GM21737 (cell line): ENCODE data around the gene LHPP.

Experiments
- ATAC-seq: cut with Tn5 transposase; IDR thresholded peaks from one replicate; pipeline ENCODE4 v1.9.1; 2021; ENCODE audit warnings: mild to moderate bottlenecking, moderate library complexity; ENCODE audit not compliant: unreplicated experiment

LHPP gene

DNA sequence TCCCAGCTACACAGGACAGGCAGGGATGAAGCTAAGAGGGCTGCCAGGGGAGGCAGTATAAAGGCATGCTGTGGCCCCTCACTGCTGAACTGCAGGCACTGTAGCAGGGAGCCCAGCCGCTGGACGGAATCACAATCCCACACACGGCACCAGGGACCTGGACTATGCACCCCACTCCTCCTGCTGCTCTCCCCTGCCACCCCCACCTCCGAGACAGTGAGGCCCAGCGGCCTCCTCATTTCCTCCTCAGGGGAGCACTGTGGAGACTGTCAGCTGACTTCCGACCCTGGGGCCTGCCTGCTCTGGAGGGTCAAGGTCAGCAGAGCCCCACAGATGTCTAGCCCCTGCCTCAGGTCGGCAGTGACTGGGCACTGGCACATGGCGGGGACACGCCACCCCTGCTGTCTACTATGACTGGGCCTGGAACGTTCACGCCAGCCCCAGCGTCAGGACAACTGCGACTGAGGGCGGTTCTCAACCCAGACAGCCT, 189.8 kb downstream of the LHPP start:
- no peak for ATAC-seq

DNA sequence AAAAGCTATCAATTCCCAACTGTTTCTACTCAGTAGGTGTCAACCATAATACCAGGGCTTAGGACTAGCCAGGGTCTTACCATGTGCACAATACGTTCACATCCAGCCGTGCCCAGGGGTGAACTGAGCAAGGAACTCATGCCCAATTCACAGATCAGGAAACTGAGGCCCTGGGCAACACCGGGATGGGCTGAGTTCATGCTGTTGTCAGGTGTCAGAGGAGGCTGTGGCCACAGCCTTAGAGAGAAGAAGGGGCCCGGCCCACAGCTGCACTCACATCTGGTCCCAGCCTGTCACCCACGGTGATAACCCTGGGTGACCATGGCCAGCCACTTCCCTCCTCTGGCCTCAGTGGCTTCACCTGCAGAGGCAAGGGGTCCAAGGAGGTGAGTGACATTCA, 190.6 kb downstream of the LHPP start:
- no peak for ATAC-seq

DNA sequence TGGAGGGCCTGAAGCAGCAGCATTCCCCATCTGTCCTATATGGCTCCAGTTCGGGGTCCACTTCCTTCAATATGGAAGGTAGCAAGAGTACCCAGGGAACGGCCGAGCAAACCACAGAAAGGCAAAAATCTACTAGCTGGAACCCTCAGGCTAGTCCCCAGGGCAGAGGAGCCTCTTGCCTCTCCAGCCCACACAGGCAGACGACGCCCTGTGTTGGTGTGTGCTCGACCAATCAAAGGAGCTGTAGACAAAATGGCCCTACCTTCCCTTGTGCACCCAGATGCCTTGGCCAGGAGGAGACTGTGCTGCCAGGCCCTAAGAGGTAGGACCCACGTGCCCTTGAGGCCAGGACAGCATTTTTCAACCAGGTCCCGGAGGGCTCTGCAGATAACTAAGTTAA, 191.1 kb downstream of the LHPP start:
- no peak for ATAC-seq

DNA sequence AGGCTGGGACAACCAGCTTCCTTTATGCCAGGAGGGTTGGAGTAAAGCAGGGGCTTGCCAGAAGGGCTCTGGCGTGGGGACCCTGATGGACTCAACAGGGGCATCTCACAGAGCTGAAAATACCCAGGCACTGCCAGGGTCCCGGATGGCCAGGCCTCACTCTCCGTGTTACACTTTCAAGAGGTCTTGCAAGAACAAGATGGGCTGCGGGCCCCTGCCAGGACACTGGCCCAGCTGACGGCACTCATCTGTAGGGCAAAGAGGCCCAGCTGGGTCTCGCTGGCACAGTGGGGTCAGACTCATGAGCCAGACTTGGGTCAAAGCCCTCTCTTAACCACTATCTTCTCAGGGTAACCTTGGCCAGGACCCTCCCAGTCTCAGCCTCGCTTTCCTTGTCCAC, 191.7 kb downstream of the LHPP start:
- no peak for ATAC-seq

DNA sequence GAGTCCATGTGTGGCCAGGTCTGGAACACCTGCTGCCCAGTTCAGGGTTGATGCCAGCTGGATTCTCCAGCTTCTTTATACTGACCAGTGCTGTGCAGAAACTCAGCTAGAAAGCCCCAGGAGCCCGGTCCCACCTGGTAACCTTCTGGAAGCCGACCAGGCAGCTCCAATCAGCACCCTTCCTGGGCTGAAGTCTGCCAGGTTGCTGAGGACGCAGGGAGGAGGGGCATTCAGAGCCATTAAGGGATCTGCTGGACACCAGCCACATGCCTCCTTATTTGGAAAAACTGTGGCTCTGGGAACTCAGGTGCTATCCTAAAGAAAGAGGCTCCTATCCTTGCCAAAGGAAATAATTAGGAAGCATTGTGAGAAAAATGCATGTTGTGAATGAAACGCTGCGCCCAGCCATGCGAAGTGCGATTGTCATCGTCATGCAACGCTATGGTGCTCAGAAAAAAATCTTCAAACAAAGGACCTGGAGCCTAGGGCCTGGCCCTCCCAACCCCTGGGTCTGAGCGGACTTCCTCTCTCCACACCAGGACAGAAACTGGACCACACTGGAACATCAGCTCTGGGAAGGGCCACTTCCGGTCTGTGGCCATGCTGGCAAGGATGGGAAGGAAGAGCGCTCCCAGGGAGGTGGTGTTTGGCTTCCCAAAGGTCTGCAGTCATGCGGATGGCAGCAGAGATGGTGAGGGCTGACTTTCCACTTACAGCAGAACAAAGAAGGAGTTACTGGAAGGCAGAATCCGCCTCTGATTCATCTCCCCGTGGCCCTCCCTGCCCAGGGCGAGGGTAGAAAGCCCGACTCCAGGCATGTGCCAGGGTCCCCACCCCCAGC, 192.4 kb downstream of the LHPP start:
- ATAC-seq, result no peak

DNA sequence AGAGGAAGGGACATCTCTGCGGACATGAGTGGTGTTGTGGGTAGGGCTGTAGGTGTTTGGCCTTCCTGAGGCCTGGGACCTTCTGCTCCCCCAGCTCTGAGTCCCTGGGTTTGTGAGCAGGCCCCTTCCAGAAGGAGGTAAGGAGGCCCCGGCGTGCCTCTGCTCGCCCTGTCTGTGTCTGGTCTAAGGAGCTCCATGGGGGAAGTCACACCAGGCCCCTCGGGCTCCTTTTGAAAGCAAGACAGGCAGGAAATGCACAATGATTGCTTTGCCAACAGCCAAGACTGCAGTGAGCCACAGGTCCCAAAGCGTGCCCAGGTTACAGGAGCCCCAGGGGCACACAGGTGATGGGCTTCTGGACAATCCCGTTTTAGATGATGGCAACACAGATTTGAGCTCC, 193.1 kb downstream of the LHPP start:
- no peak for ATAC-seq

DNA sequence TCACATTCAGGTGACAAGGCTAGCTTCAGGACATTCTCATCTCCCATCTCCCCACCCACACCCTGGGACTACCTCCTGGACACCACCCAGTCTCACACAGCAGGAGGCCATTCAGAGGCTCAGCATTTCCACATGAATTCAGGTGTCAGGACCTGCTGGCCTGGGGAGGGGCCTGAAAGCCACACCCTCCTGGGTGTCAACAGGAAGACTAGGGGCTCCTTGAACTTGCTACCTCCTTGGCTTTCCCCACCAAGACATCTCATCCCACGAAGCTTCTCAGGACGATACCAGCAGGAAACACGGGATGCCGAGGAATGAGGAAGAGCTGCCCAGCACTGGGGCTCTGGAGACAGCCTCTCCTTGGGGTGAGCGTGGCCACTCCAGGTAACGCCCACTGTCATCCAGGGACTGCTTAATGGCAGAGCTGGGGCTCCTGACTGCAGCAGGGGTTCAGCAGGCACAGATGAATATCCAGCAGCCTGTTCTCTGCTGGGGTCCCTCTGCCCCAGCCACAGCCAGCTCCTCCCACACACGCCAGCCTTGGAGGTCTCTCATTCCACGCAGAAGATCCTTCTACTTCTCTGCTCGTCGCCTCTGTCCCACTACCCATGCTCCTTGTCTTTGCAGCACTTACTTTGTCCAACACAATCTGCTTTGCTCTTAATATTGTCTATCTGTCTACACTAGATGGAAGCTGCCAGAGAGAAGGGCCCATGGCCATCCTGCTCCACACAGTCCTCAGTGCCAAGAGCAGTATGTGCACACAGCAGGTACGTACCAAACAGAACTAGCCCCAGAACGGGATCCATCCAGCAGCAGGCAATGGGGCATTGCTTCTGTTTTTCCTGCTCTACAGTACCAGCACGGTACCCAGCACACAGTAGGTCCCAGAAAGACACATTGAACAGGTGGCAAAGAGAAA, 193.8 kb downstream of the LHPP start:
- ATAC-seq, result no peak

DNA sequence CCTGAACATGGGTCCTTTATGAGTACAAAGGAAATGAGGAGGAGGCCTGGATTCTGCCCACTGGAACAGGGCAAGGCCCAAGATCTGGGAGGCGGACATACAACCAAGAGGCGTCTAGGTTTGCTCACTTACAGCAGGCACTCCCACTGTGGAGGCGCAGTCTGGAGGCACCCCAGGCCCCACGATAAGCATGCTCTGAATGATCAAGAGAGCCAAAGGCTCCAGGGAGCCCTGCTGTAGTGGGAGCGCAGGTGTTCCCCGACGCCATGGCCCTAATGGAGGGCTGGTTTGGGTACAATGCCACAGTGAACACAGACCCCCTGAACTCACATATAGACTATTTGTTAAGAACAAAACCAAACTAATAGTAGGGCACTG, 194.5 kb downstream of the LHPP start:
- ATAC-seq, result no peak

DNA sequence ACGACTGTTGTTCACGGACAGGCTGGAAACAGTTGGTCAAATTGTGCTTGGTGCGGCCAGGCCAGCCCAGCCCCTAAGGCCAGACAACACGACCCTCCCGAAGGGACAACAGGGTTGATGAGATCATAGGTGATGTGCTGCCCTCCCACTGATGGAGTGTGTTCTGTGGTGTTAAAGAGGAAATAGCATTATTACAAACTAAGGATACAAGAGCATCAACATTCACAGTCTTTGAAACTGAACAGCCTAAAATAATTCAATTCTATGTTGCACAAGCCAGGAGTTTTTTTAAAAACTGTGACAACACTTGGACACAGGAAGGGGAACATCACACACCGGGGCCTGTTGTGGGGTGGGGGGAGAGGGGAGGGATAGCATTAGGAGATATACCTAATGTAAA, 194.9 kb downstream of the LHPP start:
- no peak for ATAC-seq

DNA sequence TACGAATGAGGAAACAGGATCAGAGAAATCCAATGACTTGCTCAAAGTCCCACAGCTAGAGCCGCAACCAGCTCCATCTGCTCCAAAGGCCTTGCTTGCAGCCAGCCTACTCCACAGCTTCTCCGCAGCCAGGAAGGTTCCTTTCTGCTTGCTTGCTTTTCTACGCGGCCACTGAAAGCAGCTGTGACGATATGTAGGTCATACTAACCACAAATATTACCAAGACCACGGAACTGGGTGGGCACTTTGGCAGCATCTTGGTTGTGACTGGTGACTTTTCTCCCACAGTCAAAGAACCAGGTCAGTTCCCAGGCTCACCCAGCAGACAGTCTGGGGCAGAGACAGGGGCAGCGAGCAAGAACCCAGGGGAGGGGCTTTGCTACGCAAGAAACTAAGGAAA, 196.2 kb downstream of the LHPP start:
- no peak for ATAC-seq

DNA sequence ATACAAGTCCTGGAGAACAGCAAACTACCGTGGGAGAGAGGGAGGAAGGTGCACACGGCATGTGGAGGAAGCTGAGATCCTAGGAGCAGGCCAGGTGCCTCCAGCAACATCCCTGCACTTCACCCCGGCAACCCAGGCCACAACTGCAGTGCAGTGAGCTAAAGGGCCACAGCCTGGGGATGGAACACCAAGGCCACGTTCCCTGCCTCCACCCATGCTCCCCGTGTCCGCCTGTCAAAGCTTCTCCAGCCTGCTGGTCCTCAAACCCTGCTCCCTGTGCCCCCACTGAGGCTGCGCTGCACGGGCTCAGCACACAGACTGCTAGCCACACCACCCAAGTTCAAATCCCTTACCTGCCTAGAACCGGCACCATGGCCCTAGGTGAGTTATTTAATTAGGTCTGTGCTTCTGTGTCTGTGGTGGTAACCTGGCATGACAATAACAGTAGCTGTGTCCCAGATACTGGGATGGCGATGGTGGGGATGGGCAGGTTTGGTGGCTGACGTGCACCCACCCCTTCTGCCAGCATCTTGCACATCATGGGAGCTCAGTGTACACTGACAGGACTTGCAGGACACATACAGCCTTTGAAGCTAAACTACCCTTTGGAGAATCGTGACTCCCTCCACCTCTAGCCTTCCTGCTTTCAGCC, 197.1 kb downstream of the LHPP start:
- no peak for ATAC-seq

DNA sequence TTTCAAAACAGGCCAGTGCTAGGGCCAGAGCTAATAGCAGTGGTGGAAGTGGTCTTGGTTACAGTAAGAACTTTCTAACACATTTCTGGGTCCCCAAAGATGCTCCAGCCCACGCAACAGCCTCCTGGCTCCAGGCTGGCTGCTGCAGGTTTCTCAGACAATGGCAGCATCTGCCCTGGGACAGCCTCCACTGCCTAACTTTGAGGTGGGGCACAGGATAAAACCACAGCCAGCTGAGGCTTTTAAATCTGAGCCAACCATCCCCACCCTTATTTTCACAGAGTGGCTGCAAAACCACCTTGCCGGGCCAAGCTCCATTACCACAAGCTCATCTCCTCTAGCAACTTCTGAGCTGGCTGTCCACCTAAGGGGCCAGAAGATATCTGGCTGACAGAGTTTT, 197.8 kb downstream of the LHPP start:
- no peak for ATAC-seq

DNA sequence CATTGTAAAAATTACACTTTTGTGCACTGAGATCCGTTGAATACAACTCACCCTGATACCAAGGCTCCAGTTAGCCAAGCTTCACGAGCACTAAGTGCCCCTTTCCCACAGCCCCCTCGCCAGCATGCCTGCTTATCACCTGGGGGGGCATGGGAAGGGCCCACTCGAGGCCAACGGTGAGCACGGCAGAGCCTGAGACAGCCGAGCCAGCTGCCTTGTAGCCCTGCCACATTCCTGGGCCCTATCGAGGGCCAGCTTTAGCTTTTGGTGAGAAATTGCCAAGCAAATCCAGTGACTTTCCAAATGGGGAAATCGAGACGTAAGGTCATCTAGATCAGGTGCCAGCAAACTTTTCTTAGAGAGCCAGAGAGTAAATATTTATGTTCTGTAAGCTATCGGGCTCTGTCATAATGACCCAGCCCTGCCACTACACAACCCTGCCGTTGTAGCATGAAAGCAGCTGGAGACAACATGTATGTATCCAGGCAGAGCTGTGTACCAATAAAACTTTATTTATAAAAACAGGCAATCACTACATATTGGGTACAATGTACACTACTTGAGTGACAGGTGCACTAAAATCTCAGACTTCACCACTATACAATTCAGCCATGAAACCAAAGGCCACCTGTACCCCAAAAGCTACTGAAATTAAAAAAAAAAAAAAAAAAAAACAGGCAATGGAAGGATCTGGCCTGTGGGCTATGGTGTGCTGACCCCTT, 198.9 kb downstream of the LHPP start:
- no peak for ATAC-seq

DNA sequence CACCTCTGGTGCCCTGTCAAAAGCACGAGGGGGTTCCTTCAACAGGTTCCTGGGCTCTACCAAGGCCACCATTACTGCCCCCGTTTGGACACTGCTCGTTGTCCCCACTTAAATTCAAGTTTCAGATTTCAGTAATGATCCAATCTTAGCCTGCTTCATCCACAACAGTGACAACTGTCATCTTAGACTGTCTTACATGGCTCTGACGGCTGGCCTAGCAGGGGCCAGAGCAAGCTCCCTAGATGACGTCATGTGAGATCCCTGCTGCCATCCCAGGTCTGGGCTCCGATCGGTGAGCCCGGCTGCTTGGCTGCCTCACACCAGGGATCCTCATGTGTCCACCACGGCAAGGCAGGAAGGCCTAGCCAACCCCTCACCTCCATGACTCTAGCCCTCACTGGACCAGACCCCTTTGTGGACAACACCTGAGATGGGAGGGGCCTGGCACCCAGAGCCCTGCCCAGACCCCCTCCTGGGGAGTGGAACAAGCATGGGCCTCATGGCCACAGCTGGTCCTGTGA, 200.1 kb downstream of the LHPP start:
- ATAC-seq, result no peak

DNA sequence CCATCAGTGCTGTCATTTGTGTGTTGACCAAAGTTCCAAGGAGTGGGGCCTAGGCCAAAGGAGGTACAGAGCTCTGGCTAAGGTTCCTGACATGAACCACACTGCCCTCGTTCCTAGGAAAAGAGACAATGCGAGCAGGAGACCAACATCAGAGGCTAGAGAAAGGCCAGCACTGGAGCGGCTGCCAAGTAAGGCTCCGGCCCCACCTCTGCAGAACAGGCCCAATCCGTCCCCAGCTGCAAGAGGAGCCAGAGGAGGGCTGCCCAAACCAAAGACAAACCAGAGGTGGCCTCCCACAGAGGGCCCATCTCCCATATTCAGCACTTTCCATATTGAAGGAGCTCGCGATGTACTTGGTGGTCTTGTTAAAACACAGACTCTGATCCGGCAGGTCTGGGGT, 201.6 kb downstream of the LHPP start:
- ATAC-seq, result no peak
